Glutamatergic neuron (in vitro differentiated cells): ENCODE measurements around the gene GNL3. TPM values are rescaled to one million over a fixed set of nuclear protein-coding genes. Genes with fewer than 3 reads are reported as not detected.
"Not testable (repeated sequence)": the region's sequence is repeated elsewhere in the genome, so short reads cannot be mapped to it uniquely, and the experiment has no call there.

Experiments used
- DNase-seq: peaks from one replicate; pipeline ENCODE4 v3.0.0; 2022
- H3K27ac Mint-ChIP-seq: one replicate; pipeline ENCODE4 v1.8.0; 2020; ENCODE audit warnings: mild to moderate bottlenecking, mixed read lengths, inconsistent platforms; ENCODE audit not compliant: unreplicated experiment
- H3K27me3 Mint-ChIP-seq: one replicate; pipeline ENCODE4 v1.8.0; 2020; ENCODE audit warnings: mild to moderate bottlenecking, moderate library complexity, mixed read lengths, inconsistent platforms; ENCODE audit not compliant: unreplicated experiment
- H3K36me3 Mint-ChIP-seq: one replicate; pipeline ENCODE4 v1.8.0; 2020; ENCODE audit warnings: mild to moderate bottlenecking, mixed read lengths, inconsistent platforms; ENCODE audit not compliant: unreplicated experiment
- H3K4me1 Mint-ChIP-seq: one replicate; pipeline ENCODE4 v1.8.0; 2020; ENCODE audit warnings: mild to moderate bottlenecking, low read depth, mixed read lengths, inconsistent platforms; ENCODE audit not compliant: unreplicated experiment
- H3K4me3 Mint-ChIP-seq: one replicate; pipeline ENCODE4 v1.8.0; 2020; ENCODE audit warnings: mild to moderate bottlenecking, mixed read lengths, inconsistent platforms; ENCODE audit not compliant: unreplicated experiment
- H3K9me3 Mint-ChIP-seq: one replicate; pipeline ENCODE4 v1.8.0; 2020; ENCODE audit warnings: mild to moderate bottlenecking, moderate library complexity, mixed read lengths, inconsistent platforms; ENCODE audit not compliant: unreplicated experiment
- CTCF ChIP-seq: fragments of 200-600 bp; sonication (generic); IDR thresholded peaks from one replicate; pipeline ENCODE4 v1.5.0; 2021; ENCODE audit not compliant: partially characterized antibody, unreplicated experiment
- total RNA-seq: library from RNA; stranded (reverse); fragmentation: NEBNext Ultra II Directional; extraction: Animal tissue kit (Norgen Biotek cat#: 25700); gene quantifications from one replicate; pipeline ENCODE4 v1.2.1, GENCODE V29; 2021; ENCODE audit not compliant: unreplicated experiment

Gene GNL3
- total RNA-seq, 1 donor from 2014 or later, result 75.2 TPM

DNA sequence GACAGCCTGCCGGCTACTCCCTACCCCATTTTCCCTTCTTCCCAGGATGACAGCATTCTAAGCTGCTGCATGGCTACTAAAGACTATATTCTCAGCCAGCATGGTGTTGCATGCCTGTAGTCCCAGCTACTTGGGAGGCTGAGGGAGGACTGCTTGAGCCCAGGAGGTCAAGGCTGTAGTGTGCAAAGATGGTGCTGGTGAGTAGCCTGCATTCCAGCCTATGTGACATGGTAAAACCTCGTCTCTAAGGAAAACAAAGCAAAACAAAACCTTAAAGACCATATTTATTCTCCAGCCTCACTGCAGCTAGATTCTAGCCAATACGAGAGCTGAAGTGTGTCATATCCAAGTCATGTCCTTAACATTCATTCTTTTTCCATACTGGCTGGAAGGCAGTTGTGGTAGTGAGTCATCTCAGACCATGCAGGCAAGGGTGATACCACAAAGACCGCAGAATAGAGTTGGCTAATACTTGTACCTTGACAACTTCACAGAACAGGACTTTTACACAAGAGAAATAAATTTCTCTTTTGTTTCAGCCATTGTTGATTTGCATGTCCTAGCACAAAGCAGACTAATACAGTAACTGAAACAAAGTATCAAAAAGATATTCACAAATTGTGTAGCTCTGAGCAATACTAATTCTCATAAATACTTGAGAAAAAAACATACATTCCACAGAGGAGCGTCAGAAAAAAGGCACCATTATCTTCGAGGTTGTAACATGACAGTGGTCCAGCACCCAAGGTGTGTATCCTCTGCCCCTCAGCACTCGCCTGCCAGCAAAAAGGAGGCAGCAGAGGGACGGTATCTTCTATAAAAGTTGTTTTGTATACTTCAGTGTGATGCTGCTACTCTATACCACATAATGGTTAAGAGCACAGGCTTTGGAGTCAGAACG is 15.0 kb upstream of the GNL3 start:
- DNase-seq, result no peak
- peaks cover 5% of the 10 kb centered on the region for H3K36me3 Mint-ChIP-seq
- H3K4me1 Mint-ChIP-seq, result no peaks in the 10 kb centered on the region
- no peak for TF ChIP-seq CTCF
- H3K27me3 Mint-ChIP-seq, result no peaks in the 10 kb centered on the region
- H3K9me3 Mint-ChIP-seq, result peaks cover 1% of the 10 kb centered on the region
- H3K27ac Mint-ChIP-seq, result no peak overlapping the region
- H3K4me3 Mint-ChIP-seq, result no peak overlapping the region

DNA sequence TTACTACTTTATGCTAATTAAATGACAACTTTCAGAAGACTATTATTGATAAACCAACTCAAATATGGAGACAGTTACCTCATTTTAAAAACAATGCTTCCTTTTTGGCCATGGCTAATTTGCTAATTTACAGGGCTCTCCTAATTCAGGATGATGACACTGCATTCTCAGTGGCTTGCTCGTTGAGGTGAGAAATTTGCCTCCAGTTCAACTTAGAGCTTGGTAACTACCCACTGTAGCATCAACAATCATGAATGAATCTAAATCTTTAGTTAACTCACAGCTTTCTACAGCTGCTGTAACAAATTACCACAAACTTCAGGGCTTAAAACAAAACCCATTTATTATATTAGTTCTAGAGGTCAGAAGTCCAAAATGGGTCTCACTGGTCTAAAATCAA is 14.2 kb upstream of the GNL3 start:
- DNase-seq, result no peak
- no peak overlapping the region for H3K27ac Mint-ChIP-seq
- no peak for TF ChIP-seq CTCF
- no peaks in the 10 kb centered on the region for H3K27me3 Mint-ChIP-seq
- peaks cover 10% of the 10 kb centered on the region for H3K36me3 Mint-ChIP-seq
- H3K4me3 Mint-ChIP-seq, result no peak overlapping the region
- H3K9me3 Mint-ChIP-seq, result peaks cover 1% of the 10 kb centered on the region
- H3K4me1 Mint-ChIP-seq, result no peaks in the 10 kb centered on the region

GRCh38 chr3:52676201-52676600 is 9.6 kb upstream of the GNL3 start:
- H3K9me3 Mint-ChIP-seq, DNase-seq, H3K4me1 Mint-ChIP-seq, H3K27me3 Mint-ChIP-seq, H3K27ac Mint-ChIP-seq, H3K4me3 Mint-ChIP-seq: not testable (repeated sequence)
- peaks cover 12% of the 10 kb centered on the region for H3K36me3 Mint-ChIP-seq

DNA sequence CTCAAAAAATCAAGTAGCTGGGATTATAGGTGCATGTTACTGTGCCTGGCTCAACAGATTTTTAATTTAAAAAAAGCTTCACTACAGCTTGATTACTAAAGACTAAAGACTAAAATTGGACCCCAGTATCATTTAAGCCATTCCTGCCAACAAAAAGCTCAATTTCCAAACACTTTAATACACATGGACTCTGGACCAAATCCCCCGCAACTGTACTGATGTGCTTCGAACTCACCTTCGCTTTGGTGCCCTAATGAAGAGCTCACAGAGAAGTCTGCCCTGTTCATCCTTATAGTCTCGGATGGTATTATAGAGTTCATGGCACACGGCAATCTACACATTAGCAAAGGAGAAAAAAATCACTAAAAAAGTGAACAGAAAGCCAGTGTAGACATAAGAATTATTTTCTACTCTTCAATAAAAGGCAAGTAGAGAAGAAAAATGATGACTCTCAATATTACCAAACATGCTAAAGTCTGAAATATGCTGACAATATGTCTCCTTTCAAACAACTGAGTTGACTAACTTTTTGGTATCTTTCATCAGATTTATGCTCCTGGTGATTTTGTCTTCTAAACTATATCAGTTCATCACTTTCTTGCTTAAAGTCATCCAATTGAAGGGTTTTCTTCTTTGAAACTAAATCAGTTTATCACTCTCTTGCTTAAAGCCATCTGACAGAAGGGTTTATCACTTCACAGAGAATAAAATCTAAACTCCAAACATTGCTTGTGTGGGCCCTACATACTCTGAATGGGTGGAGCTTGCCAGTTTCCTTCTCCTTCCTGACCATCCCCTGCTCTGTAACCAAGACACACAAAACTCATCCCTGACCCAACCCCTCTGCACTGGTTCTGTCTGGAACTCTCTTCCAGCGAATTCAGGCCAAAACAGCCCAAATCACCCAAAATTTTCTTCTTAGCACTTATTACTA is 7.3 kb upstream of the GNL3 start:
- Mint-ChIP-seq H3K27ac (peak overlapping the region; percentile 48), H3K27me3 (no peaks in the 10 kb centered on the region), H3K9me3 (peaks cover 1% of the 10 kb centered on the region), H3K36me3 (peaks cover 11% of the 10 kb centered on the region), H3K4me3 (no peak overlapping the region), H3K4me1 (peaks cover 16% of the 10 kb centered on the region)
- no peak for TF ChIP-seq CTCF
- no peak for DNase-seq

GRCh38 chr3:52679199-52679538 is 6.7 kb upstream of the GNL3 start:
- peaks cover 11% of the 10 kb centered on the region for H3K36me3 Mint-ChIP-seq
- peaks cover 1% of the 10 kb centered on the region for H3K9me3 Mint-ChIP-seq
- peaks cover 17% of the 10 kb centered on the region for H3K4me1 Mint-ChIP-seq
- peak overlapping the region; percentile 48 for H3K27ac Mint-ChIP-seq
- no peaks in the 10 kb centered on the region for H3K27me3 Mint-ChIP-seq
- TF ChIP-seq CTCF, result no peak
- H3K4me3 Mint-ChIP-seq, result no peak overlapping the region
- no peak for DNase-seq
